LNCaP clone FGC (cell line): ENCODE results near the gene SPINK5.

ENCODE experiments used
- DNase-seq: peaks from one replicate; pipeline ENCODE4 v3.0.0-alpha.2; 2011; ENCODE audit warnings: low read depth
- H3K4me3 ChIP-seq: 2 replicates; pipeline ENCODE4 v1.5.1; 2011; ENCODE audit warnings: mild to moderate bottlenecking, low read depth, low read length, control low read depth
- TF ChIP-seq, protein P1 (sequence below): IDR thresholded peaks from 2 replicates; pipeline ENCODE4 v1.5.1; 2012; ENCODE audit warnings: mild to moderate bottlenecking; ENCODE audit not compliant: control insufficient read depth, insufficient read depth; ENCODE audit errors: extremely low read depth

The SPINK5 gene

DNA sequence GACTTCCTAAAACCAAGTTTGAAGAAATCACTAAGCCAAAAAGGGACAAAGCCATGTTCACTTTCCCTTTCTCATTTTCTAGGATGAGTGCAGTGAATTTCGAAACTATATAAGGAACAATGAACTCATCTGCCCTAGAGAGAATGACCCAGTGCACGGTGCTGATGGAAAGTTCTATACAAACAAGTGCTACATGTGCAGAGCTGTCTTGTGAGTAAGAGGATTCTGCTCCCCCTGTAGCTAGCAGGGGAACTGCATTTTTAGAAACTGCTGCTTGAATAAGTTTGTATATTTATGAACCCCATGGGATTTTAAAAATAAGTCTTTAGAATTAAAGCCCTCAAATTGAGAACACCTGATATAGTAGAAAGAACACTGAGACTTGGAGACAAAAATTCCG lies 61.9 kb downstream of the SPINK5 start:
- no peak for DNase-seq
- TF ChIP-seq, protein P1, sequence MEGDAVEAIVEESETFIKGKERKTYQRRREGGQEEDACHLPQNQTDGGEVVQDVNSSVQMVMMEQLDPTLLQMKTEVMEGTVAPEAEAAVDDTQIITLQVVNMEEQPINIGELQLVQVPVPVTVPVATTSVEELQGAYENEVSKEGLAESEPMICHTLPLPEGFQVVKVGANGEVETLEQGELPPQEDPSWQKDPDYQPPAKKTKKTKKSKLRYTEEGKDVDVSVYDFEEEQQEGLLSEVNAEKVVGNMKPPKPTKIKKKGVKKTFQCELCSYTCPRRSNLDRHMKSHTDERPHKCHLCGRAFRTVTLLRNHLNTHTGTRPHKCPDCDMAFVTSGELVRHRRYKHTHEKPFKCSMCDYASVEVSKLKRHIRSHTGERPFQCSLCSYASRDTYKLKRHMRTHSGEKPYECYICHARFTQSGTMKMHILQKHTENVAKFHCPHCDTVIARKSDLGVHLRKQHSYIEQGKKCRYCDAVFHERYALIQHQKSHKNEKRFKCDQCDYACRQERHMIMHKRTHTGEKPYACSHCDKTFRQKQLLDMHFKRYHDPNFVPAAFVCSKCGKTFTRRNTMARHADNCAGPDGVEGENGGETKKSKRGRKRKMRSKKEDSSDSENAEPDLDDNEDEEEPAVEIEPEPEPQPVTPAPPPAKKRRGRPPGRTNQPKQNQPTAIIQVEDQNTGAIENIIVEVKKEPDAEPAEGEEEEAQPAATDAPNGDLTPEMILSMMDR: no peak

DNA sequence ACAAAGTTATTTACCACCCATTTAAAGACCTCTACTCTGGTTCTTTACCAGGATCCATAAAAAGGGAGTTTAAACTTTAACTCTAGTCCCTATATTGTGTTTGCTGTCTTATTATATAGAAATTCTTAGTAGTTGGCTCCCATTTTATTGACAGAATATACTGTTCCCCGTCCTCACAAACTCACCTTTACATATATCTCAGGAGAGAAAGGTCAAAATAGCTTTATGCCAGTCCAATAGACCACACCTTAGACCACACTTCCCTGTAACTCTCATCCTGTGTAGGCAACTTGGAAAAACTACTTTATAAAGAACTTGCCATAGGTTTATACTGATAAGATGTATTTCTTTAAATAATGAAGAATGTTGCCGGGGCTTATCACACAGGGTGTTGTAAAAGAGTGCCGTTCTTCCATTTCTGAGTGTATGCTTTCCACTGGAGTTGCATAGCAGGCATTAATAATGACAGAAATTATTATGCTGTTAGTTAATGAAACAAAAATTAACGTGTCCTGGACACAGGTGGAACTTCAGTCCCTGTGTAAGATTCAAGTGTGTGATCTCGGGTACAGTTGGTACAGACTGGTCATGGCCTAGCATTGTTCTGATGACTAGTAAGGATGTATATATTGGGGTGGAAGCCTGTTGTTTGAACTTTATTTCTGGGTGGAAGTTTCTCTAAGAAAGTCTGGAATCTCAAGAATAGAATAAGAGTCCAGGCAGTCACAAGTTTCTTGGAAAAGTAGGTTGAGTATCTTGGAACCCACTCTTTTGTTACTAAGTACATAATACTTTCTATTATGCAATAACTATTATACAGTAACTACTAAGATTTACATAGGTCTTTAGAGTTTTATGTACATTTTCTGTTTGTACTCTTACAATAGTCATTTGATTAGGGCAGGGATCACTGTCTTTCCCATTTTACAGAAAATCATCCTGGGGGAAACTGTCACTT lies 71.6 kb downstream of the SPINK5 start:
- H3K4me3 ChIP-seq: no peak overlapping the region

More for the DNA sequence above, 61.9 kb downstream of the SPINK5 start:
- H3K4me3 ChIP-seq: no peak overlapping the region

GRCh38 chr5:148140846-148141245 lies 77.1 kb downstream of the SPINK5 start:
- TF ChIP-seq, protein P1: no peak
- H3K4me3 ChIP-seq: peak overlapping the region; percentile 22
- DNase-seq: peak; percentile 82

More for the DNA sequence above, 71.6 kb downstream of the SPINK5 start:
- TF ChIP-seq, protein P1: no peak
- DNase-seq: no peak

DNA sequence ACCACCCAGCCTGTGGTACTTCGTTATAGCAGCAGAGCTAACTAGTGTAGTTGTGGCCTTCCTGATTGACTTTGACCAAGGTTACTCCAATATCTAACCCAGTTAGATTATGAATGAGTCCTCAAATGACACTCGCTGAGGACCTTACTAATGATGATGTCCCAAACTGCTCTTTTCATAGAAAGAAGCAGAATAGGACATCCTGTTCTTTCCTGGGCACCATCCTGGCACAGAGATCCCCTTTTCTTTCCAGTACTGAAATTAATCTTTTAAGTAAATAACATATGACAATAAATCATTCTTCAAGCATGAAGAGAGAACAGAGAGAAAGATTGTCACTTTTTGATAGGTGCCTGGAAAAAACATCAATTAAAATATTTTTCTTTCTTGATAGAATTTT lies 77.9 kb downstream of the SPINK5 start:
- TF ChIP-seq, protein P1: no peak
- peak; percentile 96 for DNase-seq
- peak overlapping the region; percentile 22 for H3K4me3 ChIP-seq

GRCh38 chr5:148145916-148146315 lies 82.1 kb downstream of the SPINK5 start:
- TF ChIP-seq, protein P1: no peak
- H3K4me3 ChIP-seq: peak overlapping the region; percentile 34; the same call in 1 of the 2 replicates
- peak; percentile 100 for DNase-seq

GRCh38 chr5:148146487-148146886 lies 82.7 kb downstream of the SPINK5 start:
- TF ChIP-seq, protein P1: no peak
- no peak for DNase-seq
- H3K4me3 ChIP-seq: no peak overlapping the region
